Amniotic epithelial cell (primary cell): Measurements from ENCODE around the gene DIPK1A.
A peak's percentile ranks its signal among the peaks of the same experiment; 100 is the strongest.

Experiments
- DNase-seq: peaks from one replicate; pipeline ENCODE4 v3.0.0-alpha.2; 2010; ENCODE audit warnings: low read depth

Gene DIPK1A

GRCh38 chr1:92877792-92878191, 83.5 kb downstream of the DIPK1A start:
- no peak for DNase-seq

GRCh38 chr1:92877081-92877711, 84.1 kb downstream of the DIPK1A start:
- DNase-seq: no peak

- DNase-seq: no peak
These were observed 84.9 kb downstream of the DIPK1A start for GRCh38 chr1:92876351-92876750.

- DNase-seq: no peak
These were observed 86.3 kb downstream of the DIPK1A start for GRCh38 chr1:92874987-92875386.

GRCh38 chr1:92872719-92873118, 88.5 kb downstream of the DIPK1A start:
- no peak for DNase-seq

GRCh38 chr1:92870591-92870990, 90.7 kb downstream of the DIPK1A start:
- DNase-seq: no peak

- DNase-seq: no peak
These were observed 97.1 kb downstream of the DIPK1A start for GRCh38 chr1:92864131-92864530.

GRCh38 chr1:92862605-92863004, 98.7 kb downstream of the DIPK1A start:
- peak; percentile 27 for DNase-seq

GRCh38 chr1:92859400-92860039, 101.7 kb downstream of the DIPK1A start:
- no peak for DNase-seq

GRCh38 chr1:92858564-92859399, 102.5 kb downstream of the DIPK1A start:
- DNase-seq: peak; percentile 72

- no peak for DNase-seq
These were observed 103.4 kb downstream of the DIPK1A start for GRCh38 chr1:92857817-92858216.

GRCh38 chr1:92855236-92855635, 106.0 kb downstream of the DIPK1A start:
- no peak for DNase-seq

- DNase-seq: no peak
These were observed 107.0 kb downstream of the DIPK1A start for GRCh38 chr1:92854101-92854785.

GRCh38 chr1:92853299-92853698, 108.0 kb downstream of the DIPK1A start:
- no peak for DNase-seq

GRCh38 chr1:92851729-92852128, 109.5 kb downstream of the DIPK1A start:
- peak; percentile 55 for DNase-seq

- no peak for DNase-seq
These were observed 111.2 kb downstream of the DIPK1A start for GRCh38 chr1:92850019-92850418.

- no peak for DNase-seq
These were observed 113.1 kb downstream of the DIPK1A start for GRCh38 chr1:92848201-92848600.

GRCh38 chr1:92845908-92846307, 115.4 kb downstream of the DIPK1A start:
- DNase-seq: no peak

GRCh38 chr1:92844439-92844838, 116.8 kb downstream of the DIPK1A start:
- no peak for DNase-seq

GRCh38 chr1:92843429-92844352, 117.6 kb downstream of the DIPK1A start:
- DNase-seq: no peak

GRCh38 chr1:92843046-92843423, 118.2 kb downstream of the DIPK1A start:
- DNase-seq: no peak
